HepG2 (cell line): ENCODE measurements around the gene THEMIS. TPM values are rescaled to one million over a fixed set of nuclear protein-coding genes. Genes with fewer than 3 reads are reported as not detected.
A peak's percentile ranks its signal among the peaks of the same experiment; 100 is the strongest.

ENCODE experiments used
- ATAC-seq: fragments of 200-7000 bp; cut with Tn5 transposase; 3 replicates; pipeline ENCODE4 v1.9.1; 2020; ENCODE audit warnings: mild to moderate bottlenecking, moderate library complexity
- BruUV-seq: library from RNA; stranded (reverse); fragments of 400-500 nt; replicated peaks from 2 replicates; lab custom pipeline; 2021; lab: Mats Ljungman, UMichigan
- CTCF ChIA-PET: fragments of 300-600 bp; formaldehyde crosslinking; extraction: SDS; loops from one replicate; lab custom pipeline; 2021; ENCODE audit warnings: low total read pairs, inconsistent platforms, low intra/inter-chr PET ratio; lab: Yijun Ruan, JAX
- POLR2A ChIA-PET: fragments of 350-600 bp; sonication (Branson Sonifier 250); formaldehyde crosslinking; loops from one replicate; lab custom pipeline; 2020; ENCODE audit warnings: antibody characterized with exemption, inconsistent platforms; lab: Yijun Ruan, JAX
- DNase-seq: peaks from one replicate; pipeline ENCODE4 v3.0.0-alpha.2; 2015; ENCODE audit warnings: low spot score
- FAIRE-seq: peaks from 3 replicates; lab custom pipeline; 2011; peaks lifted over from hg19 to GRCh38; lab: Jason Lieb, UNC
- H2AFZ ChIP-seq: one replicate; pipeline ENCODE4 v1.6.1; 2011; ENCODE audit warnings: low read length, inconsistent platforms
- H3K27ac ChIP-seq: fragments of 300-600 bp; 3 replicates; pipeline ENCODE4 v1.8.0; 2011; ENCODE audit warnings: mixed run types, mild to moderate bottlenecking, mixed read lengths, low read length, inconsistent platforms; ENCODE audit not compliant: insufficient read depth; ENCODE audit errors: extremely low read length
- H3K27me3 ChIP-seq, 2 experiments: fragments of 200-600 bp in 1 of 2; 2 replicates in 1 of 2; 3 replicates in 1 of 2; pipeline versions ENCODE4 v1.6.0 to v1.8.0; 2011; ENCODE audit warnings: low read length in 2 of 2, mild to moderate bottlenecking in 2 of 2, moderate library complexity in 2 of 2, inconsistent platforms in 1 of 2; ENCODE audit not compliant: insufficient read depth in 2 of 2, control insufficient read depth in 1 of 2
- H3K36me3 ChIP-seq, 2 experiments: fragments of 200-600 bp in 1 of 2; replicated peaks in 1 of 2; 2 replicates in 1 of 2; 3 replicates in 1 of 2; pipeline versions ENCODE4 v1.5.1 to v1.8.0; 2011; ENCODE audit warnings: low read length in 2 of 2, inconsistent platforms in 1 of 2; ENCODE audit not compliant: insufficient read depth in 2 of 2, control insufficient read depth in 1 of 2
- H3K4me1 ChIP-seq: 2 replicates; pipeline ENCODE4 v1.5.1; 2012; ENCODE audit warnings: low read length, inconsistent platforms; ENCODE audit not compliant: insufficient read depth
- H3K4me2 ChIP-seq: 2 replicates; pipeline ENCODE4 v1.6.0; 2011; ENCODE audit warnings: low read depth, low read length, inconsistent platforms
- H3K4me3 ChIP-seq, 3 experiments: fragments of 200-600 bp in 1 of 3; sonication (generic), shearing (Covaris generic) in 1 of 3; replicated peaks in 1 of 3; 2 replicates each; pipeline ENCODE4 v1.5.1; 2011 to 2016; ENCODE audit warnings: low read length in 3 of 3, inconsistent platforms in 2 of 3, low read depth in 2 of 3, mild to moderate bottlenecking in 2 of 3, control low read depth in 1 of 3, mixed read lengths in 1 of 3; ENCODE audit not compliant: insufficient read depth in 1 of 3
- H3K79me2 ChIP-seq: one replicate; pipeline ENCODE4 v1.6.1; 2011; ENCODE audit warnings: low read length, inconsistent platforms; ENCODE audit not compliant: insufficient read depth
- H3K9ac ChIP-seq: 2 replicates; pipeline ENCODE4 v1.6.0; 2011; ENCODE audit warnings: mild to moderate bottlenecking, low read depth, low read length, inconsistent platforms; ENCODE audit not compliant: insufficient read depth
- H3K9me3 ChIP-seq: 2 replicates; pipeline ENCODE4 v1.5.1; 2012; ENCODE audit warnings: mild to moderate bottlenecking, low read length
- H4K20me1 ChIP-seq: 2 replicates; pipeline ENCODE4 v1.6.0; 2011; ENCODE audit warnings: inconsistent platforms, mild to moderate bottlenecking, low read length, moderate library complexity; ENCODE audit not compliant: insufficient read depth
- BCL3 ChIP-seq: sonication (generic); formaldehyde crosslinking; IDR thresholded peaks from 2 replicates; pipeline ENCODE4 v1.5.1; 2020; ENCODE audit warnings: mild to moderate bottlenecking, missing genetic modification reagents, moderate library complexity
- ZNF570 ChIP-seq: sonication (generic); formaldehyde crosslinking; IDR thresholded peaks from 2 replicates; pipeline ENCODE4 v1.4.0; 2020; ENCODE audit warnings: mild to moderate bottlenecking, missing genetic modification reagents, borderline replicate concordance
- ZNF7 ChIP-seq: IDR thresholded peaks from 2 replicates; pipeline ENCODE4 v1.6.1; 2016; ENCODE audit warnings: missing biosample characterization, missing genetic modification reagents
- WGBS: methylation state at CpG from one replicate; pipeline ENCODE4 v1.1.6; 2017; ENCODE audit warnings: low lambda C conversion rate; 5-methylcytosine and 5-hydroxymethylcytosine counted together
- in situ Hi-C: cut with HindIII; loops from 2 replicates; pipeline ENCODE4 v1.10.0; 2017; ENCODE audit warnings: low pct_unique_long_range_greater_than_20kb; ENCODE audit not compliant: extremely low pct_ligation_motif_present
- intact Hi-C: fragments of 100-400 bp; cut with micrococcal nuclease; formaldehyde crosslinking; loops from one replicate; pipeline ENCODE4 v1.10.0; 2022; ENCODE audit not compliant: unreplicated experiment
- polyA plus RNA-seq, 8 experiments: library from polyadenylated mRNA; depleted of rRNA in 3 of 8; stranded (reverse) in 7 of 8; unstranded in 1 of 8; fragments of >200 nt; fragmentation: Illumina TruSeq in 4 of 8; extraction: Trizol in 4 of 8; gene quantifications; 2 replicates each; pipeline versions ENCODE4 v1.2.1 to v1.2.3, GENCODE V29; 2011 to 2016; ENCODE audit warnings: low read depth in 4 of 8, missing spikeins in 1 of 8, mixed read lengths in 1 of 8; ENCODE audit not compliant: insufficient read depth in 1 of 8
- small RNA-seq, 3 experiments: library from RNA; depleted of rRNA; stranded (forward); fragments of <200 nt; gene quantifications; one replicate each; pipeline ENCODE3, GENCODE V24; 2012; ENCODE audit warnings: low read depth in 2 of 3, low replicate concordance in 1 of 3; ENCODE audit not compliant: insufficient read length in 3 of 3, insufficient read depth in 2 of 3
- total RNA-seq, 5 experiments: library from RNA; depleted of rRNA; stranded (reverse); fragments of >200 nt; fragmentation: Illumina TruSeq; extraction: Trizol; gene quantifications; 2 replicates each; pipeline ENCODE4 v1.2.3, GENCODE V29; 2016; ENCODE audit warnings: low read depth in 1 of 5

THEMIS gene
- total and polyA plus RNA-seq, 2 of the 13 experiments (the other 11 are each of a cell fraction or from before 2014, with no cell fraction given), result not detected

- Histone ChIP-seq H2AFZ (no peak overlapping the region), H3K27me3 (0 out of 5 replicates have a peak, but pooled peaks cover 0 to 4% of the 10 kb centered on the region in 2 experiments), H3K79me2 (no peaks in the 10 kb centered on the region), H3K4me2 (no peak overlapping the region), H3K9me3 (no peaks in the 10 kb centered on the region), H3K4me1 (no peaks in the 10 kb centered on the region), H4K20me1 (no peaks in the 10 kb centered on the region), H3K9ac (no peak overlapping the region), H3K27ac (no peak overlapping the region), H3K4me3 (no peak overlapping the region), H3K36me3 (no peaks in the 10 kb centered on the region)
- TF ChIP-seq ZNF7 (CRISPR knock-in tag) (peak; percentile 63), BCL3 (CRISPR knock-in tag) (no peak), ZNF570 (CRISPR knock-in tag) (no peak)
- 0% methylated on average over 1 of the region's 1 CpG for WGBS
- in situ Hi-C loops (no loop called here), intact Hi-C loops (no loop called here)
- POLR2A ChIA-PET, result no interaction called here
- DNase-seq (no peak), FAIRE-seq (no peak), ATAC-seq (no peak)
- CTCF ChIA-PET, result no interaction called here
- no TSS peak for BruUV-seq
These were observed 216.4 kb downstream of the THEMIS start for GRCh38 chr6:127684501-127684900.

Small RNA genes within 50 kb of the gene (small RNA-seq; reads per million reads assigned to genes)
- 0 reads per million in 3 experiments for gene MRPS17P5
